Activated CD4-positive, alpha-beta T cell treated with anti-CD3 and anti-CD28 coated beads for 36 hours (primary cell): ENCODE results near the gene UBAP2L. TPM values are rescaled to one million over a fixed set of nuclear protein-coding genes. Genes with fewer than 3 reads are reported as not detected.
"Not testable (repeated sequence)": the region's sequence is repeated elsewhere in the genome, so short reads cannot be mapped to it uniquely, and the experiment has no call there.

Source experiments
- ATAC-seq: fragments of 200-7000 bp; cut with Tn5 transposase; one replicate; pipeline ENCODE4 v1.10.0; 2021; ENCODE audit warnings: mild to moderate bottlenecking, moderate library complexity
- CTCF ChIA-PET: fragments of 350-600 bp; sonication (Branson Sonifier 250); formaldehyde crosslinking; loops from one replicate; lab custom pipeline; 2021; ENCODE audit warnings: antibody characterized with exemption; lab: Charles Lee
- POLR2A ChIA-PET: fragments of 350-600 bp; sonication (Branson Sonifier 250); formaldehyde crosslinking; loops from one replicate; lab custom pipeline; 2021; ENCODE audit warnings: antibody characterized with exemption, inconsistent platforms; lab: Charles Lee
- DNase-seq: peaks from one replicate; pipeline ENCODE4 v3.0.0-alpha.2; 2020
- H3K27ac Mint-ChIP-seq: one replicate; pipeline ENCODE4 v1.8.0; 2021; ENCODE audit warnings: mixed read lengths
- H3K27me3 Mint-ChIP-seq: one replicate; pipeline ENCODE4 v1.8.0; 2021; ENCODE audit warnings: mixed read lengths
- H3K36me3 Mint-ChIP-seq: one replicate; pipeline ENCODE4 v1.8.0; 2021; ENCODE audit warnings: low read depth, mixed read lengths
- H3K4me1 Mint-ChIP-seq: one replicate; pipeline ENCODE4 v1.8.0; 2021; ENCODE audit warnings: mixed read lengths
- H3K4me3 Mint-ChIP-seq: one replicate; pipeline ENCODE4 v1.8.0; 2021; ENCODE audit warnings: mild to moderate bottlenecking, moderate library complexity, mixed read lengths
- H3K9me3 Mint-ChIP-seq: one replicate; pipeline ENCODE4 v1.8.0; 2021; ENCODE audit warnings: low read depth, mixed read lengths
- intact Hi-C, 2 experiments: fragments of 100-400 bp; cut with DNase I in 1 of 2; cut with micrococcal nuclease in 1 of 2; formaldehyde crosslinking; loops; one replicate each; pipeline versions ENCODE4 v1.14.2 to v1.15.1; 2022 to 2024; cut with DNase I, micrococcal nuclease
- total RNA-seq, 2 experiments: library from RNA; stranded (reverse); gene quantifications; one replicate each; pipeline ENCODE4 v1.2.3, GENCODE V29; 2021

The UBAP2L gene
- total RNA-seq, 2 experiments from 2014 or later, result 205 to 255 TPM

- intact Hi-C loops, result loop anchor here (1.0 to 5.0 kb wide), 6 partner anchors 21 to 916 kb away; partner anchors contain the start of genes HAX1 (in 1 of the 2), RPS27 (in 1 of the 2) and SLC50A1 (in 1 of the 2)
- DNase-seq, result peak; percentile 82
- ATAC-seq, result peak; percentile 31
- Mint-ChIP-seq H3K4me1 (peaks cover 73% of the 10 kb centered on the region), H3K36me3 (peaks cover 81% of the 10 kb centered on the region), H3K27me3 (no peaks in the 10 kb centered on the region), H3K9me3 (peaks cover 5% of the 10 kb centered on the region), H3K27ac (peak overlapping the region; percentile 100), H3K4me3 (peak overlapping the region; percentile 99)
- ChIA-PET CTCF (no interaction called here), POLR2A (interaction anchor here (0.6 kb wide), 2 partner anchors 72 to 211 kb away, joined by 3 read pairs; no protein-coding TSS in a partner anchor)
Observed at GRCh38 chr1:154221278-154222001, 685 bp downstream of the UBAP2L start.

DNA sequence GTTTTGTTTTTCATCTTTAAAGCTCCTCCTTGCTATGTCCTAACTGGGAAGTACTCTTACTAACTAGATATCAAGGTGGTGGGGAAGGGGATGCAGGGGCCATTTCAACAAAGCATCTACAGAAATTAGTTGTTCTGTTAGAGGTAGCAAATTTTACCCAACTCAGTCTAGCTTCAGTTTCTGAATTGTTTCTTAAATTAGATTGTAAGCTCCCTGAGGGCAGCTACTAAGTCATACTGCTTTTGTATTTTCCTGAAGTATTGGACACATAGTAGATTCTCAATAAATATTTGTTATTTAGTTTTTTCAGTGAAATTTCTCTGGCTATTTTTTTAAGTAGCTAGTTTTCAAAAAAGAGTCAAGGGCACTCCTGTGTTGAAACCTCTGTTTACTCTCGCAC is 1.8 kb downstream of the UBAP2L start:
- ATAC-seq (no peak), DNase-seq (no peak)
- peaks cover 5% of the 10 kb centered on the region for H3K9me3 Mint-ChIP-seq
- H3K27ac Mint-ChIP-seq, result peak overlapping the region; percentile 100
- CTCF ChIA-PET, result interaction anchor here (0.6 to 1.4 kb wide), 8 partner anchors 11 to 918 kb away, joined by 3 to 5 read pairs (median 3); partner anchors contain the start of gene DPM3
- peaks cover 84% of the 10 kb centered on the region for H3K36me3 Mint-ChIP-seq
- peak overlapping the region; percentile 99 for H3K4me3 Mint-ChIP-seq
- H3K27me3 Mint-ChIP-seq, result no peaks in the 10 kb centered on the region
- POLR2A ChIA-PET, result interaction anchor here (0.6 to 0.7 kb wide), 2 partner anchors 42 to 103 kb away, joined by 3 read pairs; no protein-coding TSS in a partner anchor
- peaks cover 68% of the 10 kb centered on the region for H3K4me1 Mint-ChIP-seq
- intact Hi-C loops, result loop anchor here in 1 of 2 experiments (2.0 to 5.0 kb wide), 3 partner anchors 20 to 915 kb away; partner anchors contain the start of gene SLC50A1

DNA sequence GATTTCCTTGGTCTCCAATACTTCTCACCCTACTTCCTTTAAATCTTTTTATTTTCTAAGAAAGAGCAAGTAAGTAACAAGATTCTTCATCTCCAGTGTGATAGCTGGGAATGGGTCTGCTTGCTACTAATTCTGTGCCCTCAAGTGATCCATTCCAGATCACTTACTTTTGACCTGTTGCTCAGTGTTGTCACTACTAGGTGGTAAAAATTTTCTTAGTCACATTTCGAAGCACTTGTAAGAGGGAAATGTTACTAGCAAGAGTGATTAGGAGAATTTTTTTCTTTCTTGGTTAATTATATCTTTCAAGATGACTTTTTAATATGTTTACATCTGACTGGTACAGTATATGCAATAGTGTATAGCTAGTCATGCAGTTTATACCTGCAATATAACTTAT is 2.2 kb downstream of the UBAP2L start:
- H3K9me3 Mint-ChIP-seq, result peaks cover 5% of the 10 kb centered on the region
- POLR2A ChIA-PET, result interaction anchor here (0.6 kb wide), 1 partner anchor 42 kb away, joined by 3 read pairs; no protein-coding TSS in a partner anchor
- peak overlapping the region; percentile 100 for H3K27ac Mint-ChIP-seq
- intact Hi-C loops, result loop anchor here in 1 of 2 experiments (2.0 to 5.0 kb wide), 3 partner anchors 20 to 914 kb away; partner anchors contain the start of gene SLC50A1
- no peaks in the 10 kb centered on the region for H3K27me3 Mint-ChIP-seq
- peaks cover 65% of the 10 kb centered on the region for H3K4me1 Mint-ChIP-seq
- DNase-seq (no peak), ATAC-seq (no peak)
- CTCF ChIA-PET, result interaction anchor here (0.6 to 1.4 kb wide), 8 partner anchors 11 to 917 kb away, joined by 3 to 5 read pairs (median 3); partner anchors contain the start of gene DPM3
- H3K4me3 Mint-ChIP-seq, result peak overlapping the region; percentile 99
- H3K36me3 Mint-ChIP-seq, result peaks cover 83% of the 10 kb centered on the region

- peak overlapping the region; percentile 100 for H3K27ac Mint-ChIP-seq
- ChIA-PET CTCF (interaction anchor here (1.1 to 1.4 kb wide), 4 partner anchors 45 to 111 kb away, joined by 3 to 5 read pairs (median 3); no protein-coding TSS in a partner anchor), POLR2A (interaction anchor here (0.6 kb wide), 1 partner anchor 741 kb away, joined by 4 read pairs; no protein-coding TSS in a partner anchor)
- ATAC-seq (no peak), DNase-seq (no peak)
- no peak overlapping the region for H3K4me3 Mint-ChIP-seq
- peaks cover 58% of the 10 kb centered on the region for H3K4me1 Mint-ChIP-seq
- peaks cover 83% of the 10 kb centered on the region for H3K36me3 Mint-ChIP-seq
- peaks cover 5% of the 10 kb centered on the region for H3K9me3 Mint-ChIP-seq
- no peaks in the 10 kb centered on the region for H3K27me3 Mint-ChIP-seq
- intact Hi-C loops, result loop anchor here in 1 of 2 experiments (2.0 to 5.0 kb wide), 3 partner anchors 19 to 914 kb away; partner anchors contain the start of gene SLC50A1
Observed at GRCh38 chr1:154223621-154224020, 2.9 kb downstream of the UBAP2L start.

DNA sequence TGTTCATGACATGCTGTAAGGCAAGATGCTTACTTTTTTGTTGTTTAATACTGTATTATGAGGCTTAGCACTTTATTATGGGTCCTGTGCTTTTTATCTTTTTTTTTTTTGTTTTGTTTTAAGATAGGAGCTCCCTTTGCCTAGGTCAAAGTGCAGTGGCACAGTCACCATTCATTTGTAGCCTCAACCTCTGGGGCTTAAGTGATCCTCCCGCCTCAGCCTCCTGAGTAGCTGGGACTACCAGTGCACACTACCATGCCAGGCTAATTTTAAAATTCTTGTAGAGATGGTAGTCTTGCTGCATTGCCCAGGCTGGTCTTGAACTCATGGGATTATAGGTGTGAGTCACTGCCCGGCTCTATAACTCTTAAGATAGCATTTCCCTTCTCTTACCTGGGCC is 4.6 kb downstream of the UBAP2L start:
- DNase-seq (no peak), ATAC-seq (no peak)
- Mint-ChIP-seq H3K4me1 (peaks cover 51% of the 10 kb centered on the region), H3K9me3 (peaks cover 5% of the 10 kb centered on the region), H3K27me3 (no peaks in the 10 kb centered on the region), H3K27ac (peak overlapping the region; percentile 58), H3K4me3 (no peak overlapping the region), H3K36me3 (peaks cover 77% of the 10 kb centered on the region)
- POLR2A ChIA-PET, result interaction anchor here (0.6 kb wide), 1 partner anchor 49 kb away, joined by 3 read pairs; no protein-coding TSS in a partner anchor
- CTCF ChIA-PET, result interaction anchor here (1.4 kb wide), 1 partner anchor 19 kb away, joined by 3 read pairs; no protein-coding TSS in a partner anchor
- intact Hi-C loops, result no loop called here

DNA sequence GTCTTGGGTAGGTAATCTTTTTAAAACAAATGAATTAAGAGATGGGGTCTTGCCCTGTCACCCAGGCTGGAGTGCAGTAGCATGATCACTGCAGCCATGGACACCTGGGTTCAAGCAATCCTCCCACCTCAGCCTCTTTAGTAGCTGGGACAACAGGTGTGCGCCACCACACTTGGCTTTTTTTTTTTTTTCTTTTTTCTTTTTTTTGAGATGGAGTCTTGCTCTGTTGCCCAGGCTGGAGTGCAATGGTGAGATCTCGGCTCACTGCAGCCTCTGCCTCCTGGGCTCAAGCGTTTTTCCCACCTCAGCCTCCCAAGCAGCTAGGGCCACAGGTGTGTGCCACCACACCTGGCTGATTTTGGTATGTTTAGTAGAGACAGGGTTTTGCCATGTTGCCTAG is 10.4 kb downstream of the UBAP2L start:
- H3K27ac Mint-ChIP-seq, H3K4me3 Mint-ChIP-seq, DNase-seq, POLR2A ChIA-PET, H3K9me3 Mint-ChIP-seq, intact Hi-C loops, ATAC-seq, H3K4me1 Mint-ChIP-seq, H3K27me3 Mint-ChIP-seq: not testable (repeated sequence)
- peaks cover 68% of the 10 kb centered on the region for H3K36me3 Mint-ChIP-seq
- CTCF ChIA-PET, result interaction anchor here (0.6 to 1.0 kb wide), 4 partner anchors 23 to 395 kb away, joined by 3 to 5 read pairs (median 3); no protein-coding TSS in a partner anchor

DNA sequence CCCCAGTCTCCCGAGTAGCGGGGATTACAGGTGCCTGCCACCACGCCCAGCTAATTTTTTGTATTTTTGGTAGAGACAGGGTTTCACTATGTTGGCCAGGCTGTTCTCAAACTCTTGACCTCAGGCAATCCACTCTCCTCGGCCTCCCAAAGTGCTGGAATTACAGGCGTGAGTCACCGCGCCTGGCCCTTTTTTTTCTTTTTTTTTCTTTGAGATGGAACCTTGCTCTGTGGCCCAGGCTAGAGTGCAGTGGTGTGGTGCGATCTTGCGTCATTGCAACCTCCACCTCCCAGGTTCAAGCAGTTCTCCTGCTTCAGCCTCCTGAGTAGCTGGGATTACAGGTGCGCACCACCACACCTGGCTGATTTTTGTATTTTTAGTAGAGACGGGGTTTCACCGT is 12.4 kb downstream of the UBAP2L start:
- ATAC-seq, H3K4me1 Mint-ChIP-seq, H3K27me3 Mint-ChIP-seq, H3K9me3 Mint-ChIP-seq, intact Hi-C loops, CTCF ChIA-PET, POLR2A ChIA-PET, H3K27ac Mint-ChIP-seq, H3K4me3 Mint-ChIP-seq, DNase-seq: not testable (repeated sequence)
- H3K36me3 Mint-ChIP-seq, result peaks cover 69% of the 10 kb centered on the region

GRCh38 chr1:154236855-154237254 is 16.1 kb downstream of the UBAP2L start:
- Mint-ChIP-seq H3K27ac (peak overlapping the region; percentile 17), H3K36me3 (peaks cover 64% of the 10 kb centered on the region), H3K4me1 (peaks cover 27% of the 10 kb centered on the region), H3K4me3 (no peak overlapping the region), H3K27me3 (no peaks in the 10 kb centered on the region), H3K9me3 (no peaks in the 10 kb centered on the region)
- ATAC-seq, result no peak
- intact Hi-C loops, result loop anchor here in 1 of 2 experiments (1.0 kb wide), 1 partner anchor 9 kb away; no protein-coding TSS in a partner anchor
- ChIA-PET CTCF (no interaction called here), POLR2A (no interaction called here)
- DNase-seq, result no peak

DNA sequence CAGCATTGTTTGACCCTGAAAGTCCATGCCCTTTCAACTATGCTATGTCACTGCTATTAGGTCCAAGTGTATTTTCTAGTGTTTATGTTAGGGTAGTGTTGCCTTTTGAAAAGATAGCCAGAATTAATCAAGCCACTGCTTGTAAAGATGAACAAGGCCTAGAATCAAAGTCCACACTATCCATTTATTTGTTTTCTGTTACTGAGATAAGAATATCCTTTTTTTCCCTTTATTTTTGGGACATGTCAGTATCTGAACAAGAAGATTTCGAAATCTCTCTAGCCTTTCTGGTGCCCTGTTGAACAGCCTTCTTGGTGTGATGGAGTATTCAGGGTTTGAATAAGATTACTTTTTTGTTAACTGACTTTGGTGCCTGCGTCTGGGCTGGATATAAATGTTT is 16.7 kb downstream of the UBAP2L start:
- POLR2A ChIA-PET, result no interaction called here
- Mint-ChIP-seq H3K27ac (no peak overlapping the region), H3K27me3 (no peaks in the 10 kb centered on the region), H3K4me1 (peaks cover 32% of the 10 kb centered on the region), H3K36me3 (peaks cover 65% of the 10 kb centered on the region), H3K4me3 (no peak overlapping the region), H3K9me3 (no peaks in the 10 kb centered on the region)
- no peak for ATAC-seq
- intact Hi-C loops, result loop anchor here in 1 of 2 experiments (1.0 kb wide), 1 partner anchor 9 kb away; no protein-coding TSS in a partner anchor
- no peak for DNase-seq
- CTCF ChIA-PET, result interaction anchor here (1.2 kb wide), 1 partner anchor 11 kb away, joined by 3 read pairs; no protein-coding TSS in a partner anchor

DNA sequence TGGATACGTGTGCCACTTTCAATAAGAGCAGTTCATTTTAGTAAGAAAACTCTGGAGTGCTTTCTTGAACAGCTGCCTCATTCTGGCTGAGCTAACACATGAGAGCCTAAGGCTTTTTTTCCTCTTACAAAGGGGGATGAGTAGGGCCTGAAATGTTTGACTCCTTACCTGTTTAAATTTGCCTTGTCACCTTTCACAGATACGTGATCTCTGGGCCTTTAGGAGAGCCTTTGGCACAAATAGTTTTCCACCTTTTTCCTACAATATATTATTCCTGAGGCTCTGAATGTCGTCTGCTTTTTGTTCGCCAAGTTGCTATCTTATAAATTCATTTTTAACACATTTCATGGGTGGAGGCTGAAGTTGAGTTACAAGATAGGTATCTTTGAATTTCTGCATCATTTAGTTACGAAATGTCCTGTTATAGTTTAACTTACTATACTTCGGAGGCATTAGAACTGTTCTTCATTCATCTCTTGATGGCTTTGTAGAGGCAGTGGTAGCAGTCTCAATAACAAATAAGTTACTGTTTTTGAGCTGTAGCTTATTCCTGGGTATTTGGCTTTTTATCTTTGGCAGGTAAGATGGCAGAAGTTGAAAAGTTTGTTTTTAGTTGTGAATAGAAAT is 17.2 kb downstream of the UBAP2L start:
- POLR2A ChIA-PET, result interaction anchor here (0.6 kb wide), 1 partner anchor 22 kb away, joined by 3 read pairs; no protein-coding TSS in a partner anchor
- intact Hi-C loops, result loop anchor here in 1 of 2 experiments (1.0 kb wide), 1 partner anchor 8 kb away; no protein-coding TSS in a partner anchor
- H3K4me1 Mint-ChIP-seq, result peaks cover 34% of the 10 kb centered on the region
- ATAC-seq, result no peak
- H3K9me3 Mint-ChIP-seq, result no peaks in the 10 kb centered on the region
- CTCF ChIA-PET, result interaction anchor here (1.2 to 1.3 kb wide), 2 partner anchors 10 to 38 kb away, joined by 3 to 4 read pairs; no protein-coding TSS in a partner anchor
- H3K4me3 Mint-ChIP-seq, result no peak overlapping the region
- H3K36me3 Mint-ChIP-seq, result peaks cover 71% of the 10 kb centered on the region
- DNase-seq, result no peak
- no peaks in the 10 kb centered on the region for H3K27me3 Mint-ChIP-seq
- H3K27ac Mint-ChIP-seq, result peak overlapping the region; percentile 77
